NCI-H226 (cell line): Measurements from ENCODE around the gene CNOT1.

Source experiments
- DNase-seq: peaks from one replicate; pipeline ENCODE4 v3.0.0-alpha.2; 2015

The CNOT1 gene

DNA sequence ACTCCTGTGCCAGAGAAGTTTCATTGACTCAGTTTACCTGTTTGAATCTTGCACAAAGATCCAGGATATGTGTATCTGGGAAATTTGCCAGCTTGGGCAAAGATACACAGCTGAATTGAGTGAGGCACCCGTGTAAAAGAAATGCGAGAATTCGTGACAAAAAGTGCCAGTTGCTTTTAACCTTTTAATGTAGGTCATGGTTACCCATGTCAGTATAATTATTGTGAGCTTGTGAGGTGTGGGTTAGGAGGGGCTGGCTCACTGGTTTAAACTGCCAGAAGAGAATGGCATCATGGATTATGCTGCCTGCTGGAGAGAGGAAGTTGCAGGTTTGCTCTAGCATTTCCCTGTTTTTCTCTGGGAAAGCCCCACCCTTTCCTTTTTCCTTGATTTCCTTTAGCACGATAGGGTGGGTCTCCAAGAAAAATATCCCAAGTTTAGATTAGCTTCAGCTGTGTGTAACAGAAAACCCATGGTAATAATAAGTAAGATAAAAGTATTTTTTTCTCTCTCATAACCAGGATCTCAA is 154.5 kb downstream of the CNOT1 start:
- DNase-seq, result no peak

DNA sequence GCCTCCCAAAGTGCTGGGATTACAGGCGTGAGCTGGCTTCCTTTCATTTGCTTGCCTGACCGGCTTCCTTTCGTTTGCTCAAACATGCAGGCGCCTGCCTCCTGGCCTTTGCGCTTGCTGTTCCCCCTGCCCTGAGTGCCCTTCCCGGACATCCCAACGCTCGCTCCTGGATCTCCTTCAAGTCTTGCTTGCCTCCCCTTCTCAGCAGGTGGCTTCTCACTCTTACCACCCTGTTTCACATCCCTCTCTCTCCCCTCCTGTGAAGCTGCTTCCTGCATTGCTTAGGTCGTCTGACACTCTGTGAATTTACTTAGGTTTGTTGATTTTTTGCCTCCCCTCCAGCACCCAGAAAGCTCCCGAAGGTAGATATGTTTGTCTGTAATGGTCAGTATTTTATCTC is 155.3 kb downstream of the CNOT1 start:
- DNase-seq, result no peak

- DNase-seq, result no peak
Measured at GRCh38 chr16:58472827-58473226, 156.8 kb downstream of the CNOT1 start.

DNA sequence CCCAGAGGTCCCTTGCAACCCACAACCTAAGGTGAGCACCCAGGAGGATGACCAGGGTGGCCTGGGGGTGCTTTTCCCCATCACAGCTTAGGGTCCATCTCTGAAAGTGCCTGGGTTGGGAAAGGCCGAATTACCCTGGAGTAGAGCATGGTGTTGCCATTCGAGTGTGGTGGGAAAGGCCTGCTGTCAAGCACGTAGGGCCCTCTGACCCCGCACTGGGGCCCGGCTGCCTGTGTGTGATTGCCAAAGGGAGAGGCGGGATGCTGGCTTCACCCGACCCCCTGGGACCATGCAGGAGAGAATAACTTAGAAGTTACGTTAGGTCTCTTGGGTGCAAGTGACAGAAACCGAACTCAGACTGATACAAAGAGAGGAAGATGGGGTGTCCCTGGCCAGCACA is 157.4 kb downstream of the CNOT1 start:
- DNase-seq, result no peak

- DNase-seq, result no peak
Measured at GRCh38 chr16:58471209-58471975, 158.2 kb downstream of the CNOT1 start.
